OCI-LY1 (cell line): Measurements from ENCODE around the gene GPR143.
"Not testable (repeated sequence)": the region's sequence is repeated elsewhere in the genome, so short reads cannot be mapped to it uniquely, and the experiment has no call there.

Experiments
- CTCF ChIP-seq: fragments of 200-600 bp; sonication (generic), shearing (Covaris generic); IDR thresholded peaks from 2 replicates; pipeline ENCODE4 v1.5.1; 2017; ENCODE audit warnings: mild to moderate bottlenecking, antibody characterized with exemption, low read length, moderate library complexity, mixed read lengths
- EZH2 ChIP-seq: fragments of 200-600 bp; sonication (generic), shearing (Covaris generic); IDR thresholded peaks from 2 replicates; pipeline ENCODE4 v1.8.0; 2017; ENCODE audit warnings: borderline replicate concordance, mixed run types, mild to moderate bottlenecking, antibody characterized with exemption, low read length, moderate library complexity, mixed read lengths

- TF ChIP-seq CTCF, EZH2: not testable (repeated sequence)
Observed at GRCh38 chrX:9768321-9768839, 2.7 kb upstream of the GPR143 start.
